Measurements from ENCODE around the gene TMEM132C. TPM values are rescaled to one million over a fixed set of nuclear protein-coding genes. Genes with fewer than 3 reads are reported as not detected.
A peak's percentile ranks its signal among the peaks of the same experiment; 100 is the strongest.

The TMEM132C gene
- total RNA-seq, 1 donor from 2014 or later: 61.8 TPM

DNA sequence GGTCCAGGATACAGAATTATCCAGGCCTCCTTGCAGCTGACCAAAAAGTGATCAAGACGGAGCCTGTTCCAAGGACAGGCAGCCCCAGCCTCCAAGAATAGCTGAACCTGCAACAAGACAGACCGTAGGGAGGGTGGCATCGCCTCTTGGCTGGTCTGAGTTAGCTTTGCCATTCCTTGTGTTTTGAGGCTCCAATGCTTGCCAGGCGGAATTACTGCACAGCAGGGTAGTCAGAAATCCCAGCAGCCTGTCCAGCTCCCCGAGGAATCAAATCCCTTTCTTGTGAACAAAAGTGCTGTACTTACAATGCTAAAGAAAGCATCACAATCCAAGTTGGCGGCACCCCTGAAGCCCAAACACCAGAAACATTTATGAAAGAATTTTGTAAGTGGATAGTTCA is 246.9 kb downstream of the TMEM132C start:
- Mint-ChIP-seq H3K36me3 (peaks cover 13% of the 10 kb centered on the region), H3K4me3 (no peak overlapping the region), H3K27me3 (peaks cover 2% of the 10 kb centered on the region), H3K4me1 (ENCODE audit: unreplicated experiment) (peaks cover 5% of the 10 kb centered on the region), H3K27ac (no peak overlapping the region), H3K9me3 (peaks cover 3% of the 10 kb centered on the region)
- DNase-seq (ENCODE audit: extremely low spot score, unreplicated experiment): no peak
- TF ChIP-seq, protein P1, sequence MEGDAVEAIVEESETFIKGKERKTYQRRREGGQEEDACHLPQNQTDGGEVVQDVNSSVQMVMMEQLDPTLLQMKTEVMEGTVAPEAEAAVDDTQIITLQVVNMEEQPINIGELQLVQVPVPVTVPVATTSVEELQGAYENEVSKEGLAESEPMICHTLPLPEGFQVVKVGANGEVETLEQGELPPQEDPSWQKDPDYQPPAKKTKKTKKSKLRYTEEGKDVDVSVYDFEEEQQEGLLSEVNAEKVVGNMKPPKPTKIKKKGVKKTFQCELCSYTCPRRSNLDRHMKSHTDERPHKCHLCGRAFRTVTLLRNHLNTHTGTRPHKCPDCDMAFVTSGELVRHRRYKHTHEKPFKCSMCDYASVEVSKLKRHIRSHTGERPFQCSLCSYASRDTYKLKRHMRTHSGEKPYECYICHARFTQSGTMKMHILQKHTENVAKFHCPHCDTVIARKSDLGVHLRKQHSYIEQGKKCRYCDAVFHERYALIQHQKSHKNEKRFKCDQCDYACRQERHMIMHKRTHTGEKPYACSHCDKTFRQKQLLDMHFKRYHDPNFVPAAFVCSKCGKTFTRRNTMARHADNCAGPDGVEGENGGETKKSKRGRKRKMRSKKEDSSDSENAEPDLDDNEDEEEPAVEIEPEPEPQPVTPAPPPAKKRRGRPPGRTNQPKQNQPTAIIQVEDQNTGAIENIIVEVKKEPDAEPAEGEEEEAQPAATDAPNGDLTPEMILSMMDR (conservative IDR thresholded peaks at IDR 0.05): no peak

DNA sequence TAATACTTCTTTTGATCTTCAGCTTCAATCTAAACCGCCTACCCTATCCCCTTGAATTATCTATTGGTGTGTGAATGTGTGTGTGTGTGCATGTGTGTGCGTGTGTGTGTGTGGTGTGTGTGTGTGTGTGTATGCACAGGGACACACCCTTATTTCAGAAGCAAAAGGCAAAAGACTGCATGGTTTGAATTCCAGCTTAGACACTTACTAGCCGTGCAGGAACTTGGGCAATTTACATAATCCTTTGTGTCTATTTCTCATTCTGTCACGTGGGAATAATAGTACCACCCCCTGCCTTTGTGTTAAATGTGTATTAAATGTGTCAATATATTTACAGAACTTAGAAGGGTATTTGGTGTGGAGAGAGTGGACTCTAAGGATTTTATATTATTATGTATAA is 251.7 kb downstream of the TMEM132C start:
- Mint-ChIP-seq H3K36me3 (peaks cover 14% of the 10 kb centered on the region), H3K27ac (no peak overlapping the region), H3K27me3 (no peaks in the 10 kb centered on the region), H3K4me1 (ENCODE audit: unreplicated experiment) (no peaks in the 10 kb centered on the region), H3K4me3 (no peak overlapping the region), H3K9me3 (peaks cover 5% of the 10 kb centered on the region)
- no peak for DNase-seq (ENCODE audit: extremely low spot score, unreplicated experiment)
- TF ChIP-seq, protein P1 (conservative IDR thresholded peaks at IDR 0.05): no peak

DNA sequence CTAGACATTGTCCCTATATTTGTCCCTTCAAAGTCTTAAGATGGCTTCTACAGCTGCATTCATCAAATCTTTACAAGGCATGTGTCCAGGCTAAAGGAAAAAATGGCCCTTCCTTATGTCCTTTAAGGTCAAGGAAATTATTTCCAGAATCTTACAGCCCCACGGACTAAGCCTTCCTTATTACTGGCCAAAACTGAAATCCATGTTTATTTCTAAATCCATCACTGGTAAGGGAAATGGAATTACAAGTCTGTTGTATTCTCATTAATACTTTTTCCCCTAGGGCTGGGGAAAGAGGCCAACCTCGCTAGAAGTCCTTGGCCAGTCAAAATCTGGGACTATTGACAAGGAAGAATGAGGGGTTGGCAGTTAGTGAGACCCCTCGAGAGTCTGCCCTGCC is 252.5 kb downstream of the TMEM132C start:
- H3K36me3 Mint-ChIP-seq: peaks cover 14% of the 10 kb centered on the region
- H3K27ac Mint-ChIP-seq: no peak overlapping the region
- peaks cover 3% of the 10 kb centered on the region for H3K4me1 Mint-ChIP-seq (ENCODE audit: unreplicated experiment)
- H3K27me3 Mint-ChIP-seq: no peaks in the 10 kb centered on the region
- H3K9me3 Mint-ChIP-seq: peaks cover 5% of the 10 kb centered on the region
- no peak for DNase-seq (ENCODE audit: extremely low spot score, unreplicated experiment)
- TF ChIP-seq, protein P1 (conservative IDR thresholded peaks at IDR 0.05): no peak
- H3K4me3 Mint-ChIP-seq: no peak overlapping the region

DNA sequence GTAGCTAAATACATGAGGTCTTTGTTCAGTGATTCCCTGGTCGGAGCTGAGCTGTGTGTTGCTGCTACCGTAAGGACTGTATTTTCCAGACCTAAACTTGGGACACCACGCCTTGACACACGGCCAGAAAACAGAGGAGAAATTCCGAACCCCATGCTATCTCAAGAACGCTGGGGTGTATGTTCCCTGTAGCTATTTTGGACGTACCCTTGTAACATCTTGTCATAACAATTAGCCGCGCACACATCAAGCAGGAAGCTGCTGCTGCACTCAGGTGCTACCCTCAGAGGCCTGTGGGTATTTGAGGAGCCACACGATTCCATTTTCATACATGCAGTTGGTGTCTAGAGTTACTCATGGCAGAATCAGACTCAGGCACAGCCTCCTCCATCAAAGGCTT is 255.0 kb downstream of the TMEM132C start:
- DNase-seq (ENCODE audit: extremely low spot score, unreplicated experiment): no peak

DNA sequence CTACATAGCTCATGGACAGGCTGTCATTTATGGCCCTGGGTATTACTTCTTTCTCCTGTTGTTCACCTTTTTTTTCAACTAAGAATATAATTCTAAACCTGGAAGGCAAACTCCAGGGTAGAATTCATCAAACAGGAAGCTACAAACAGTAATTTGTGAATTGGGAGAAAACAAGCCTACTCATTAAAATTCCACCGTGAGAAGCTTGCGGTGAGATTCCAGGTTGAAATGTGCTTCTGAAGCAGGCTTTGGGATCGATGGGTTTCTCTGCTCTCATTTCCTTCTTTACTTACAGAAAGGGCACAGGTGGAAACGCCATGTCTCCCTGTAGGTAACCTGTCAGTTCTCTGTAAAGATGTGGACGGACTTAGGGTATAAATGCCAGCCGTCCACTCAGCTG is 257.5 kb downstream of the TMEM132C start:
- no peak for DNase-seq (ENCODE audit: extremely low spot score, unreplicated experiment)
- Mint-ChIP-seq H3K9me3 (peaks cover 5% of the 10 kb centered on the region), H3K27me3 (peaks cover 8% of the 10 kb centered on the region), H3K4me3 (no peak overlapping the region), H3K4me1 (ENCODE audit: unreplicated experiment) (peaks cover 15% of the 10 kb centered on the region), H3K36me3 (peaks cover 9% of the 10 kb centered on the region), H3K27ac (no peak overlapping the region)
- TF ChIP-seq, protein P1 (conservative IDR thresholded peaks at IDR 0.05): no peak

More for the DNA sequence above, 255.0 kb downstream of the TMEM132C start:
- Mint-ChIP-seq H3K4me3 (no peak overlapping the region), H3K36me3 (peaks cover 9% of the 10 kb centered on the region), H3K9me3 (peaks cover 5% of the 10 kb centered on the region), H3K27me3 (peaks cover 4% of the 10 kb centered on the region), H3K4me1 (ENCODE audit: unreplicated experiment) (peaks cover 10% of the 10 kb centered on the region), H3K27ac (no peak overlapping the region)
- TF ChIP-seq, protein P1 (conservative IDR thresholded peaks at IDR 0.05): no peak

DNA sequence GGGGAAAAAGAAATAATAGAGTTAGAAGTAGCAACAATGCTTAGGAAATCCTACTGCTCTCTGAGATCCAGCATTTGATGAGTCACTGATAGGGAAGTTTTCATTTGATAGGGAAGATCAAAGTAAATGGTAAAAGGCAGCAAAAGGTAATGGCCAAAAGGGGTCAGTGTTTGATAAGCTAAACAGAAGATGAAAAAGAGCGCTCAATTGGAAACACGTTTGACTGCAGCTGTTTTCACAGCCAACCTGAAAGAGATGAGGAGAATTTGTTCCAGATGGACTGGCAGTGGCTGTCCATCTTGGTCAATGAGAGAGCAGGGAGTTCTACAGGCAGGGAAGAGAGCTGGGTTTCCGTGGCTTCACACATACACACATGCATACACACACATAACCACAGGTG is 264.2 kb downstream of the TMEM132C start:
- peaks cover 11% of the 10 kb centered on the region for H3K36me3 Mint-ChIP-seq
- no peak overlapping the region for H3K27ac Mint-ChIP-seq

More for the DNA sequence above, 264.2 kb downstream of the TMEM132C start:
- Mint-ChIP-seq H3K4me3 (no peak overlapping the region), H3K4me1 (ENCODE audit: unreplicated experiment) (peaks cover 28% of the 10 kb centered on the region), H3K27me3 (peaks cover 8% of the 10 kb centered on the region), H3K9me3 (no peaks in the 10 kb centered on the region)
- DNase-seq (ENCODE audit: extremely low spot score, unreplicated experiment): no peak
- TF ChIP-seq, protein P1 (conservative IDR thresholded peaks at IDR 0.05): peak; percentile 60

All from type B pancreatic cell (in vitro differentiated cells).